ENCODE results near the gene FREM2. TPM values are rescaled to one million over a fixed set of nuclear protein-coding genes. Genes with fewer than 3 reads are reported as not detected.

The FREM2 gene
- polyA plus RNA-seq, 2 of the 4 experiments (the other 2 are of a cell fraction): not detected

DNA sequence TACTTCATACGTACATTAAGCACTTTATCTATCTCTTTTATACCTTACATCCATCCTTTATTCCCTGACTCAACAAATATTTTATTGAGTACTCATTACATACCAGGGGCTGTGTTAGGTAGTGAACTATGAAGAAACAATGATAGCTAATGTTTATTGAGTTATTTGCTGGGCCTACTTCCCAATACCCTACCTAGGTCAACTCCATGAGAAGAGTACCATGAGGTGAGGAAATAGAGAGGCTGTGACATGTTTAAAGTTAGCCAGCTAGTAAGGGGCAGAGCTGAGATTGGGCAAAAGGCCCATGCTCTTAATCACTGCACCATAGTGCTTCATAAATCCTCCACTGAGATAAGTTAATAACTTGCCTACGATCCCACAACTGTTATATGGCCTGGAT, 79.9 kb downstream of the FREM2 start:
- ATAC-seq (no peak), DNase-seq (ENCODE audit: low read depth in 1 of 2, low spot score in 1 of 2) (no peak), FAIRE-seq (no peak)
- H3K4me3 ChIP-seq: no peak overlapping the region
- no peak overlapping the region for H3K27ac ChIP-seq
- TF ChIP-seq ZNF302 (CRISPR knock-in tag; IDR thresholded peaks at IDR 0.05): no peak
- no peak for TF ChIP-seq FOXS1 (CRISPR knock-in tag; IDR thresholded peaks at IDR 0.05)
- no peak for TF ChIP-seq HOXB13 (CRISPR knock-in tag; IDR thresholded peaks at IDR 0.05; ENCODE audit: low read depth)
- TF ChIP-seq, protein P1, sequence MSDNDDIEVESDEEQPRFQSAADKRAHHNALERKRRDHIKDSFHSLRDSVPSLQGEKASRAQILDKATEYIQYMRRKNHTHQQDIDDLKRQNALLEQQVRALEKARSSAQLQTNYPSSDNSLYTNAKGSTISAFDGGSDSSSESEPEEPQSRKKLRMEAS (IDR thresholded peaks at IDR 0.05): no peak
- no peak for TF ChIP-seq RFX5 (IDR thresholded peaks at IDR 0.05)
- no peak for TF ChIP-seq JUN (IDR thresholded peaks at IDR 0.05)
- TF ChIP-seq POLR2A (IDR thresholded peaks at IDR 0.05; ENCODE audit: low read length): no peak
- TF ChIP-seq JUNB (IDR thresholded peaks at IDR 0.05): no peak
- TF ChIP-seq, protein P2, sequence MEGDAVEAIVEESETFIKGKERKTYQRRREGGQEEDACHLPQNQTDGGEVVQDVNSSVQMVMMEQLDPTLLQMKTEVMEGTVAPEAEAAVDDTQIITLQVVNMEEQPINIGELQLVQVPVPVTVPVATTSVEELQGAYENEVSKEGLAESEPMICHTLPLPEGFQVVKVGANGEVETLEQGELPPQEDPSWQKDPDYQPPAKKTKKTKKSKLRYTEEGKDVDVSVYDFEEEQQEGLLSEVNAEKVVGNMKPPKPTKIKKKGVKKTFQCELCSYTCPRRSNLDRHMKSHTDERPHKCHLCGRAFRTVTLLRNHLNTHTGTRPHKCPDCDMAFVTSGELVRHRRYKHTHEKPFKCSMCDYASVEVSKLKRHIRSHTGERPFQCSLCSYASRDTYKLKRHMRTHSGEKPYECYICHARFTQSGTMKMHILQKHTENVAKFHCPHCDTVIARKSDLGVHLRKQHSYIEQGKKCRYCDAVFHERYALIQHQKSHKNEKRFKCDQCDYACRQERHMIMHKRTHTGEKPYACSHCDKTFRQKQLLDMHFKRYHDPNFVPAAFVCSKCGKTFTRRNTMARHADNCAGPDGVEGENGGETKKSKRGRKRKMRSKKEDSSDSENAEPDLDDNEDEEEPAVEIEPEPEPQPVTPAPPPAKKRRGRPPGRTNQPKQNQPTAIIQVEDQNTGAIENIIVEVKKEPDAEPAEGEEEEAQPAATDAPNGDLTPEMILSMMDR (IDR thresholded peaks at IDR 0.05): no peak
- TF ChIP-seq, protein P3, sequence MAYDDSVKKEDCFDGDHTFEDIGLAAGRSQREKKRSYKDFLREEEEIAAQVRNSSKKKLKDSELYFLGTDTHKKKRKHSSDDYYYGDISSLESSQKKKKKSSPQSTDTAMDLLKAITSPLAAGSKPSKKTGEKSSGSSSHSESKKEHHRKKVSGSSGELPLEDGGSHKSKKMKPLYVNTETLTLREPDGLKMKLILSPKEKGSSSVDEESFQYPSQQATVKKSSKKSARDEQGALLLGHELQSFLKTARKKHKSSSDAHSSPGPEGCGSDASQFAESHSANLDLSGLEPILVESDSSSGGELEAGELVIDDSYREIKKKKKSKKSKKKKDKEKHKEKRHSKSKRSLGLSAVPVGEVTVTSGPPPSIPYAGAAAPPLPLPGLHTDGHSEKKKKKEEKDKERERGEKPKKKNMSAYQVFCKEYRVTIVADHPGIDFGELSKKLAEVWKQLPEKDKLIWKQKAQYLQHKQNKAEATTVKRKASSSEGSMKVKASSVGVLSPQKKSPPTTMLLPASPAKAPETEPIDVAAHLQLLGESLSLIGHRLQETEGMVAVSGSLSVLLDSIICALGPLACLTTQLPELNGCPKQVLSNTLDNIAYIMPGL (CRISPR knock-in tag; IDR thresholded peaks at IDR 0.05; ENCODE audit: borderline replicate concordance): no peak
- no peak for TF ChIP-seq FOSB (CRISPR knock-in tag; IDR thresholded peaks at IDR 0.05)
- TF ChIP-seq TFCP2L1 (CRISPR knock-in tag; IDR thresholded peaks at IDR 0.05): no peak
- TF ChIP-seq CHD2 (IDR thresholded peaks at IDR 0.05; ENCODE audit: low read length, partially characterized antibody): no peak
- no peak for TF ChIP-seq RAD21 (conservative IDR thresholded peaks at IDR 0.05 in 1 of 2, IDR thresholded peaks at IDR 0.05 in 1 of 2)
- TF ChIP-seq ESRRA (IDR thresholded peaks at IDR 0.05; ENCODE audit: borderline replicate concordance, low read length): no peak
- no peaks in the 10 kb centered on the region for H3K4me1 ChIP-seq
- ChIA-PET POLR2A (no interaction called here), CTCF (no interaction called here)
- no peaks in the 10 kb centered on the region for H3K9me3 ChIP-seq
- 17% methylated on average over 2 of the region's 2 CpGs for WGBS (ENCODE audit: missing lambda C conversion rate)
- no peak overlapping the region for H3K4me2 ChIP-seq

DNA sequence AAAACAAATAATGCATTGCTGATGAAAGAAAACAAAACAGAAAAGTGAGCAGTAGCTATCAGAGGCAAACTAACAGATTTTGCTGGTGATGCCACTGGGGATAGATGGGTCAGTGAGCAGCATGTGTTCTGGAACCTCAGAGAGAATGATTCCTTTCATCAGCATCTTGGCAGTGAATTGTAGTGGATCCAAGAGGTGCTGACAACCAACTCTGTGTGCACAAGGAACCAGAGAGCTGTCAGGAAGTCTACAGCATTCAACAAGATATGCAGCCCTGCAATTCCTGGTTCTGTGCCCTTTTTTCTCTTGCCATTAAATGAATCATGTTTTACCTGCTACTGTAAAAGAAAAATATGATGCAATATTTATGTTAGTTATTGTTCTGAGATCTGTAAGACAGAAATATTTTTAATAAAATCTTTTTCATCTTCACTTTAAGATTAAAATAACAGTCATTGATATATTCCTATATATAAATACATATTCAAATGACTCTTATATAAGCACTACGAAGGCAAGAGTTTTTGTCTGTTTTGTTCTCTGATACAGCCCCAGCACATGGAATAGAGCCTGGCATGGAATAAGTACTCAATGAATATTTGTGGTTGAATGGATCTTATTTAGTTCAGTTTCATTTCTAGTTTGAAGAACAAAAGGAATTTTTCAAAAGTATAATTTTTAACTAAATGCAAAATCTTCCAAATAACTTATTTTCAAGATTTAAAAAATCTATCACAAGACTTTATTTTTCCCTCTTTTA, 80.8 kb downstream of the FREM2 start:
- WGBS (ENCODE audit: missing lambda C conversion rate): 0% methylated on average over 1 of the region's 1 CpG
- POLR2A ChIA-PET: no interaction called here

DNA sequence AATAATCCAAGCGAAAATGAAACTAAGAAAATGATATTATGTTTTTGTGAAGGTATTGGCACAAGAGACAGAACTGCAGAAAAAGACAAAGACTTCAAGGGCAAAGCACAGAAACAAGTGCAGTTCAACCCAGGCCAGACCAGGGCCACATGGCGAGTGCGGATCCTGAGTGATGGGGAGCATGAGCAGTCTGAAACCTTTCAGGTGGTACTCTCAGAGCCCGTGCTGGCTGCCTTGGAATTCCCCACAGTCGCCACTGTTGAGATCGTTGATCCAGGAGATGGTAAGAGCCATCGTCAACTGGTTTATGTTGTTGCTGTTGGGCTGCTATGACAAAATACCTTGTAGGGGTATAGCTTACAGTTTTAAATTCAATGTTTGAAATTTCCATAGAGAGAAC, 82.6 kb downstream of the FREM2 start:
- FAIRE-seq: no peak
- WGBS (ENCODE audit: missing lambda C conversion rate): 36% methylated on average over 6 of the region's 7 CpGs
- H3K4me3 ChIP-seq: no peak overlapping the region

More for the DNA sequence above, 80.8 kb downstream of the FREM2 start:
- FAIRE-seq (no peak), ATAC-seq (no peak), DNase-seq (ENCODE audit: low read depth in 1 of 2, low spot score in 1 of 2) (no peak)
- H3K4me3 ChIP-seq: no peak overlapping the region
- TF ChIP-seq TFCP2L1 (CRISPR knock-in tag; IDR thresholded peaks at IDR 0.05): no peak
- no peak for TF ChIP-seq RAD21 (conservative IDR thresholded peaks at IDR 0.05 in 1 of 2, IDR thresholded peaks at IDR 0.05 in 1 of 2)
- CTCF ChIA-PET: no interaction called here
- H3K4me2 ChIP-seq: no peak overlapping the region
- H3K9me3 ChIP-seq: no peaks in the 10 kb centered on the region
- H3K27ac ChIP-seq: no peak overlapping the region
- no peaks in the 10 kb centered on the region for H3K4me1 ChIP-seq

DNA sequence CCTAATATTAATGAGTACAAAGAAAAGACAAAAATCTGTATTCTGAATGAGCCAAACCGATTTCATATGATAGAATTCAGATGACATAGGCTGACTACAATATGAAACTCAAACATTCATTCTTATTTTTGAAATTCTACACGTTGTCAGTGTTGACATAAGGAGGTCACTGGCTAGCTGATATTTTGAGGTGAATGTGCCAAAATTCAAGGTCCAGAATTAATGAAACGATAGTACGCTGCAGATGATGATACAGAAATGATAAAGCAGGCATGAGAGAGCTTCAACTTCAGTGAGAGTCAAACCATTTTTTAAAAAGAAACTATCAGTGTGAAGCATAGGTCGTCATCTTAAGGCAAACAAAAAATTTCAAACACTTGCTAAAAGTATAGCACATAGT, 88.2 kb downstream of the FREM2 start:
- FAIRE-seq (no peak), DNase-seq (ENCODE audit: low read depth in 1 of 2, low spot score in 1 of 2) (no peak), ATAC-seq (no peak)
- TF ChIP-seq HDAC2 (IDR thresholded peaks at IDR 0.05): no peak
- ChIA-PET POLR2A (no interaction called here), CTCF (no interaction called here)
- Histone ChIP-seq H3K4me1 (no peaks in the 10 kb centered on the region), H3K27ac (no peak overlapping the region), H3K4me2 (no peak overlapping the region), H3K4me3 (no peak overlapping the region), H3K9me3 (no peaks in the 10 kb centered on the region)
- WGBS (ENCODE audit: missing lambda C conversion rate): 11% methylated on average over 5 of the region's 5 CpGs

More for the DNA sequence above, 82.6 kb downstream of the FREM2 start:
- peak overlapping the region; percentile 46; the same call in 1 of the 3 replicates for H3K4me2 ChIP-seq
- POLR2A ChIA-PET: no interaction called here
- CTCF ChIA-PET: no interaction called here
- ATAC-seq (no peak), DNase-seq (ENCODE audit: low read depth in 1 of 2, low spot score in 1 of 2) (no peak)
- no peaks in the 10 kb centered on the region for H3K9me3 ChIP-seq
- TF ChIP-seq ZFP36 (IDR thresholded peaks at IDR 0.05; ENCODE audit: borderline replicate concordance, partially characterized antibody) (no peak), RARB (CRISPR knock-in tag; IDR thresholded peaks at IDR 0.05) (no peak)
- no peak overlapping the region for H3K27ac ChIP-seq
- no peaks in the 10 kb centered on the region for H3K4me1 ChIP-seq
